Measurements from ENCODE around the gene SLC6A9. TPM values are rescaled to one million over a fixed set of nuclear protein-coding genes. Genes with fewer than 3 reads are reported as not detected.

The SLC6A9 gene
- total RNA-seq, 1 experiment from 2014 or later: 45.0 TPM

GRCh38 chr1:43996733-43997115, 34.5 kb downstream of the SLC6A9 start:
- Mint-ChIP-seq H3K36me3 (ENCODE audit: insufficient read depth, unreplicated experiment) (peaks cover 34% of the 10 kb centered on the region), H3K9me3 (ENCODE audit: unreplicated experiment) (no peaks in the 10 kb centered on the region), H3K27me3 (ENCODE audit: insufficient read depth, unreplicated experiment) (no peaks in the 10 kb centered on the region), H3K27ac (ENCODE audit: unreplicated experiment) (no peak overlapping the region), H3K4me3 (ENCODE audit: unreplicated experiment) (no peak overlapping the region), H3K4me1 (ENCODE audit: low read depth, unreplicated experiment) (peaks cover 7% of the 10 kb centered on the region)
- ChIA-PET POLR2A (no interaction called here), CTCF (no interaction called here)
- Histone ChIP-seq H3K4me3 (ENCODE audit: low read depth, low read length) (no peak overlapping the region), H3K9me3 (no peaks in the 10 kb centered on the region), H3K27me3 (replicated peaks; ENCODE audit: control insufficient read depth, insufficient read depth, low read length) (no peaks in the 10 kb centered on the region), H3K4me1 (no peaks in the 10 kb centered on the region), H3K36me3 (ENCODE audit: control insufficient read depth, insufficient read depth, low read length) (no peaks in the 10 kb centered on the region)
- no peak for TF ChIP-seq CTCF (IDR thresholded peaks at IDR 0.05; ENCODE audit: insufficient read depth in 1 of 2, low read depth in 1 of 2, low read length in 1 of 2, severe bottlenecking in 1 of 2, unreplicated experiment in 1 of 2)
- BruUV-seq (replicated peaks): no TSS peak
- DNase-seq: no peak
- intact Hi-C loops (cut with micrococcal nuclease; ENCODE audit: unreplicated experiment): no loop called here

DNA sequence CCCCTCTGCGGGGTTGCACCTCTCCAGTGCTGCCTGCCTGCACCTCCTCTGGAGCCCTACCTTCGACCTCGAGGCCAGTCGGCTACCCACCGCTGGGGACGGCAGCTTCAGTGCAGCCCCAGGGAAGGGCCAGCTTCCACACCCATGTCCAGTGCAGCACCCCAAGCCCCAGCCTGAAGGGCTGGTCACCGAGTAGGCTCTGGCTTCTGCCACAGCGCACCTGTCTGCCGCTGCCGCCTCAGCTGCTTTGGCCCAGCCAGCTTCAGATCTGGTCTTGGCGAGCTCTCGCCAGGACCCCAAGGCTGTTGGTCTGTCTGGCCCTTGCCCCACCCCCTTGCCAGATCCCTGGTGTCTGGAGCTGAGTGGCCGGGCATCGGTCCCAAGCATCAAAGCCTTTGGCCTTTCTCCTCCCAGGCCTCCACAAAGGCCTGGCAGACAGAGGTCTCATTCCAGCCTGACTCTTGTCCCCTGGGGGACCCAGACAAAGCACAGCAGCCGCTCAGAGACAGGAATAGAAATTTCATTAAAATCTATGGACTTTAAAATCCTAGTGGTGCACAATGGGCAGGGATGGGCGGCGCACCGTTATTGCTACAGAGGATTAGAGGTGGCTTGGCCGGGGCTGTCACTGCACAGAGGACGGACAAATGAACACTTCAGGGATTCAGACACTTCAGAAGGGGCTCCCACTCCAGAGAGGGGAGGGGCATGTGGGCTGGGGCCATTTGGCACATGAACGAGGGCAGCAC, 35.1 kb downstream of the SLC6A9 start:
- no peaks in the 10 kb centered on the region for H3K36me3 ChIP-seq (ENCODE audit: control insufficient read depth, insufficient read depth, low read length)
- Mint-ChIP-seq H3K36me3 (ENCODE audit: insufficient read depth, unreplicated experiment) (peaks cover 35% of the 10 kb centered on the region), H3K4me3 (ENCODE audit: unreplicated experiment) (no peak overlapping the region), H3K27ac (ENCODE audit: unreplicated experiment) (no peak overlapping the region), H3K27me3 (ENCODE audit: insufficient read depth, unreplicated experiment) (no peaks in the 10 kb centered on the region), H3K9me3 (ENCODE audit: unreplicated experiment) (no peaks in the 10 kb centered on the region), H3K4me1 (ENCODE audit: low read depth, unreplicated experiment) (peaks cover 7% of the 10 kb centered on the region)
- no peaks in the 10 kb centered on the region for H3K4me1 ChIP-seq
- ChIA-PET POLR2A (no interaction called here), CTCF (interaction anchor here (2.3 kb wide), 1 partner anchor 52 kb away, joined by 11 read pairs; no protein-coding TSS in a partner anchor)
- no peaks in the 10 kb centered on the region for H3K9me3 ChIP-seq
- BruUV-seq (replicated peaks): no TSS peak
- H3K4me3 ChIP-seq (ENCODE audit: low read depth, low read length): no peak overlapping the region
- intact Hi-C loops (cut with micrococcal nuclease; ENCODE audit: unreplicated experiment): loop anchor here (2.0 kb wide), 1 partner anchor 41 kb away; no protein-coding TSS in a partner anchor
- DNase-seq: no peak
- no peak for TF ChIP-seq CTCF (IDR thresholded peaks at IDR 0.05; ENCODE audit: insufficient read depth in 1 of 2, low read depth in 1 of 2, low read length in 1 of 2, severe bottlenecking in 1 of 2, unreplicated experiment in 1 of 2)
- H3K27me3 ChIP-seq (replicated peaks; ENCODE audit: control insufficient read depth, insufficient read depth, low read length): no peaks in the 10 kb centered on the region

- H3K4me3 Mint-ChIP-seq (ENCODE audit: unreplicated experiment): no peak overlapping the region
- no peaks in the 10 kb centered on the region for H3K27me3 Mint-ChIP-seq (ENCODE audit: insufficient read depth, unreplicated experiment)
- DNase-seq: peak; percentile 54 to 59
- H3K4me1 Mint-ChIP-seq (ENCODE audit: low read depth, unreplicated experiment): peaks cover 7% of the 10 kb centered on the region
- POLR2A ChIA-PET: no interaction called here
- H3K36me3 Mint-ChIP-seq (ENCODE audit: insufficient read depth, unreplicated experiment): peaks cover 34% of the 10 kb centered on the region
- intact Hi-C loops (cut with micrococcal nuclease; ENCODE audit: unreplicated experiment): loop anchor here (2.0 kb wide), 1 partner anchor 42 kb away; no protein-coding TSS in a partner anchor
- H3K27me3 ChIP-seq (replicated peaks; ENCODE audit: control insufficient read depth, insufficient read depth, low read length): no peaks in the 10 kb centered on the region
- BruUV-seq (replicated peaks): no TSS peak
- no peak overlapping the region for H3K4me3 ChIP-seq (ENCODE audit: low read depth, low read length)
- H3K27ac Mint-ChIP-seq (ENCODE audit: unreplicated experiment): no peak overlapping the region
- no peaks in the 10 kb centered on the region for H3K9me3 ChIP-seq
- CTCF ChIA-PET: interaction anchor here (2.3 kb wide), 1 partner anchor 53 kb away, joined by 11 read pairs; no protein-coding TSS in a partner anchor
- peaks cover 6% of the 10 kb centered on the region; the same call in 1 of the 2 replicates for H3K4me1 ChIP-seq
- TF ChIP-seq CTCF (IDR thresholded peaks at IDR 0.05; ENCODE audit: insufficient read depth in 1 of 2, low read depth in 1 of 2, low read length in 1 of 2, severe bottlenecking in 1 of 2, unreplicated experiment in 1 of 2): peak; percentile 37 to 54
- no peaks in the 10 kb centered on the region for H3K9me3 Mint-ChIP-seq (ENCODE audit: unreplicated experiment)
- no peaks in the 10 kb centered on the region for H3K36me3 ChIP-seq (ENCODE audit: control insufficient read depth, insufficient read depth, low read length)
These were observed 36.2 kb downstream of the SLC6A9 start for GRCh38 chr1:43994794-43995790.

Data from Caco-2 (cell line).